ENCODE measurements around the gene THY1.

The THY1 gene

DNA sequence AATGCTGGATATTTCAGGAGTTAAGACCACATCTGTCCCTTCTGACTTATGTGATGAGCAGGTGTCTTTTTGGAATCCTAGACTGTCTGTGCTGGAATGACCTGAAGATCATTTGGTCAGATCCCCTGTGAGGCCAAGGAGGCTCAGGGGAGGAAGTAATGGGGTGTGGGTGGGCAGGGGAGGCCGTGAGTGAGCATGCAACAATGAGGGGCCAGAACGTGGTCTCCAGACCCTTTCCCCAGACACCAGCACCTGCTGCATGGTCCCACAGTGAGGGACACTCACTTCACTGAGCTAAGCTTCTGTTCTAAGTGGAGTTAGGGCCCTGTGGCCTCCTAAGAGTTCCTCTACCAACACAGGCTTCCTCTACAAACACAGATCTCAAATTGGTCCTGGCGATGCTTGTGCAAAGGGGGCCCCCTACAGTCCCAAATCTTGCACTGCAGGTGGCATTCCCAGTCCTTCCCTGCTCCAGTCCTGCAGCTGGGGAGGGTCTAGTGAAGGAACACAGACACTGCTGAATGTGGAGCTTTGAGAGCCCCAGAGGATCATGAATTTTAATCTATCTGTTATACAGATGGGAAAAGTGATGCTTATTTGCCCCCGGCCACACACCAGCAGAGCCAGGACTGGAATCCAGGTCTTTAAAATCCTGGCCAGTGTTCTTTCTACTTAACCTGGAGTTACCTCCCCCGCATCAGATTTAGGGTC, 48.9 kb downstream of the THY1 start:
- peak; percentile 62 to 89 for DNase-seq (ENCODE audit: low read depth in 1 of 2, low spot score in 1 of 2)
- TF ChIP-seq JUND (IDR thresholded peaks at IDR 0.05; ENCODE audit: low read depth): no peak
- in situ Hi-C loops (cut with HindIII; ENCODE audit: low pct_unique_long_range_greater_than_20kb, low sequenced_read_pairs): no loop called here

DNA sequence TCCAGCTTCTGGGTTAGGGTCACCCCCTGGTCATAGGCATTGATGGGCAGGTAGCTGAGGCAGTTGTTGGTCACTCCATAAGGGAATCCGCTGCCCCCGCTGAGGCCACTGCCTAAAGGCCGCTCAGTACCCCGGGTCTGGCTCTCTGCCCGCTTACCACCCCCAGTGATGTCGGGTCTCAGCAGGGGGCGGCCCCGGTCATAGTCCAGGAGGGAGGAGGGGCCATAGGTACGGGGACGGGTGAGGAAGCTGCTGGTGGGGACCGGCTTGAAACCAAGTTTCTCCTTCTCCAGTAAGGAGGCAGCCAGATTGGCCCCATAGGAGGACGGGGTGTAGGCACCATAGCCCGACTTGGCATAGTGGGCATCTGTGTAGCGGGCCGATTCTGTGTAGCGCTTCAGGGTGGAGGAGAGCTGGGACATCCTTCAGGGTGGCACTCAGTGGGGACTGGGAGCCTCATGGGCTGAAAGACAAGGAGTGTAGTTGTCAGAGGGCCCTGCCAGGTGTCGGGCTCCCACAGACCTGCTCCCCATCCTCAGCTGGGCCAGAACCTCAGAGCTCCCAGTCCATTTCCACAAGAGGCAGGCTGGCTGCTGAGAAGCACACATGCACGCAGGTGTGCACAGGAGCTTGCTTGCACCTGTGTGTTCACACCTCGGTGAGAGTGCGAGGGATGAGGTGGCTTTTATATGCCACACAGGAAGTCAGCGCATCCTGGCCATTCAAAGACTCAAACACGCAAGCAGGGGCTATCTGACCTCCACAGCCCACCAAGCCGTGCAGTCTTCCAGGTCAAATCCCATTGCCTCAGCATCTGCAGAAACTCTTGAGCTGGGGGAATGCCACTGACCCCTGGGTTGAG, 49.7 kb downstream of the THY1 start:
- TF ChIP-seq JUND (IDR thresholded peaks at IDR 0.05; ENCODE audit: low read depth): no peak
- in situ Hi-C loops (cut with HindIII; ENCODE audit: low pct_unique_long_range_greater_than_20kb, low sequenced_read_pairs): no loop called here
- no peak for DNase-seq (ENCODE audit: low read depth in 1 of 2, low spot score in 1 of 2)

DNA sequence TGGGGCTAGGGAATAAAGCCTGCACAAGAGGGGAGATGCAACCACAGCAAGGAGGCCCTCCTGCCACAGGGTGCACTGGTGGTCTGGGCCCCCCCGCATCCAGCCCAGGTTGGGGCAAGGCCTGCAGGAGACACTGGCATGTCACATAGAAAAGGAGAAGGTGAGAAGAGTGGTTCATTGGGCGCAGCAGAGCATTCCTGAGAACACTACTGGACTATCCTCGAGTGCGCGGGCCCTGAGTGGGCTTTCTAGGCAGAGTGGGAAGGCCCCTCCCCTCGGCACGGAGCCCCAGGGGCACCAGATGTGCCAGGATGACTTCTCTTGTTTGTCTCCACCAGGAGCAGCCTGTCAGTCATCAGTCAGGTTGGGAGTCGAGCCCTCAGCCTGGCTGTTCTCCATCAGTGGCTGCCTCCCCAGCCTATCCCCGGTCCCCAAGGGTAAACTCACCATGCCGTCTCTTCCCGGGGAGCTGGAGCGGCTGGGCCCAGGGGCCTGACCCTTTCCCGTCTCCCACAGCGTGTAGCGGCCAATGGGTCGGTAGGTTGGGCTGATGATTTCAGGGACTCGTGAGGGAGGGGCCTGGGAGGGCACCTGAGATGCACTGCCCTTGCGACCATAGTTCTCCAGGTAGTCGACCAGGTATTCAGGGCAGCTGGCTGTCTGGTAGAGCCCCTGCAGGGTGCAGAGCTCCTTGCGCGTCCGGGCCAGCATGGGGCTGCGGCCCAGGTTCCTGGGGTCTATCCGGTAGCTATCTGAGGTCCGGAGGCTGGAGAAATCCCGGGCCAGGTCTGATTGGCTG, 50.5 kb downstream of the THY1 start:
- in situ Hi-C loops (cut with HindIII; ENCODE audit: low pct_unique_long_range_greater_than_20kb, low sequenced_read_pairs): no loop called here
- no peak for TF ChIP-seq JUND (IDR thresholded peaks at IDR 0.05; ENCODE audit: low read depth)
- DNase-seq (ENCODE audit: low read depth in 1 of 2, low spot score in 1 of 2): no peak

DNA sequence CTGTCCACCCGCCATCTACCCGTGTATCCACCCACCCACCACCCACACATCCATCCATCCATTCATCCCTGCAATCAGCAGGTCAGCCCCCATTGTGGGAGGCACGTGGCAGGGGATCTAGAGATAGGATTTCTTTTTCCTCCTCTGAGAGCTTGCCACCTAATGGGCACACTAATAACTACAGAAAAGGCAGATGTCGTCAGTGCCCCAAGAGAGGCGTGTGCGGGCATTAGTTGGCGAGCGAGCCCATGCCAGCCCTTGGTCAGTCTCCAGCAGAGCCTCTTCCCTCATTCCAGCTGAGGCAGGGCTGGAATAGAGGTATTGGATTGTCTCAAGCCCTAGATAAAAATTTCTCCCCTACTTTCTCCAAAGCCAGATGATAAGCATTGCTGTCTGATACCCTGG, 51.2 kb downstream of the THY1 start:
- no peak for TF ChIP-seq JUND (IDR thresholded peaks at IDR 0.05; ENCODE audit: low read depth)
- in situ Hi-C loops (cut with HindIII; ENCODE audit: low pct_unique_long_range_greater_than_20kb, low sequenced_read_pairs): no loop called here
- peak; percentile 48 to 58 for DNase-seq (ENCODE audit: low read depth in 1 of 2, low spot score in 1 of 2)

DNA sequence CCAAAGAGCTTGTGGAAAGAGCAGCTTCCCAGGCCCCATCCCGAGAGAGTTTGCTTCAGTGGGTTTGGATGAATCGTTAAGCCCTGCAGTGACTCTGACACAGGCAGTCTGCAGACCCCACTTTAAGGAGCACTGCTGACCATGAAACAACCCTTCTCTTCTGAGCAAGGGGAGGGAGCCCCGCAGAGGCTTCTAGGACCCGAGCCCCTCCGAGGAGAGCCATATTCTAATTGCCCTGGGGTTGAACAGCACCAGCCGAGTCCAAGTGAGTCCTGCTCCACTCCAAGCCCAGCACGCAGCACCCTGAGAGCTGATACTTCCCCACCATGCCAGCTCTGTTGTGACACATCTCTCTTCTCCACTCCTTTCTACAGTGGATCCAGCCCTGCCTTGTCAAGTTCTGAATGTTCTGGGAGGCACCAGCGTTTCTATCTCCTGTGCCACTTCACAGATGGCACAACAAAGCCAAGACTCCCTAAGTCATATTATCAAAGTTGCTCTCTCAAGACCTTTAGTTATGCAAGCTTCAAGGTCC, 51.8 kb downstream of the THY1 start:
- no peak for DNase-seq (ENCODE audit: low read depth in 1 of 2, low spot score in 1 of 2)
- no peak for TF ChIP-seq JUND (IDR thresholded peaks at IDR 0.05; ENCODE audit: low read depth)
- in situ Hi-C loops (cut with HindIII; ENCODE audit: low pct_unique_long_range_greater_than_20kb, low sequenced_read_pairs): no loop called here

DNA sequence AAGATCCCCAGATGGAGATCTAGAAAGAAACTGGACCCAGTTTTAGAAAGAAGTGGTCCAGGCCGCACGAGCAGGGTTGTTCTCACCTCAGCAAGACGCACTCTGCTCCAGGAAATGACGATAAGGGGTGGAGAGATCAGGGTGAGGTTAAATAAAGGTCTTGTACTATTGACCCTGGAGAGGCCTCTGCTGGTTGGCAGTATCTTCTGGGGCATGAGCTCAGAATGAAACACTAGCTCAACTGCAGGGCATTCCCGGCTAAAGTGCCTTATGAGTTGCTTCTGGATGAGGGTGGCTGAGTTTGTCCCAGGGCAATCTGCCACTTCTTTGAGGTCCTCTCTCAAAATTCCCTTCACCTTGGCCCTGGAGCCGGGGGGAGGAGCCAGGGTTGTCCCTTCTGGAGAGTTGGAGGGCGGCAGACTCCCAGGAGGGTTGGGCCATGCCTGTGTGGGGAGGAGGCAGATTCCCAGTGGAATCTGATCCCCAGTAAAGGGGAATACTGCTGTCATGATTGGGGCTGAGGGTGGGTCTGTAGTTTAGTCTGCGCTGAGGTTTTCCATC, 52.4 kb downstream of the THY1 start:
- in situ Hi-C loops (cut with HindIII; ENCODE audit: low pct_unique_long_range_greater_than_20kb, low sequenced_read_pairs): no loop called here
- no peak for DNase-seq (ENCODE audit: low read depth in 1 of 2, low spot score in 1 of 2)
- no peak for TF ChIP-seq JUND (IDR thresholded peaks at IDR 0.05; ENCODE audit: low read depth)

DNA sequence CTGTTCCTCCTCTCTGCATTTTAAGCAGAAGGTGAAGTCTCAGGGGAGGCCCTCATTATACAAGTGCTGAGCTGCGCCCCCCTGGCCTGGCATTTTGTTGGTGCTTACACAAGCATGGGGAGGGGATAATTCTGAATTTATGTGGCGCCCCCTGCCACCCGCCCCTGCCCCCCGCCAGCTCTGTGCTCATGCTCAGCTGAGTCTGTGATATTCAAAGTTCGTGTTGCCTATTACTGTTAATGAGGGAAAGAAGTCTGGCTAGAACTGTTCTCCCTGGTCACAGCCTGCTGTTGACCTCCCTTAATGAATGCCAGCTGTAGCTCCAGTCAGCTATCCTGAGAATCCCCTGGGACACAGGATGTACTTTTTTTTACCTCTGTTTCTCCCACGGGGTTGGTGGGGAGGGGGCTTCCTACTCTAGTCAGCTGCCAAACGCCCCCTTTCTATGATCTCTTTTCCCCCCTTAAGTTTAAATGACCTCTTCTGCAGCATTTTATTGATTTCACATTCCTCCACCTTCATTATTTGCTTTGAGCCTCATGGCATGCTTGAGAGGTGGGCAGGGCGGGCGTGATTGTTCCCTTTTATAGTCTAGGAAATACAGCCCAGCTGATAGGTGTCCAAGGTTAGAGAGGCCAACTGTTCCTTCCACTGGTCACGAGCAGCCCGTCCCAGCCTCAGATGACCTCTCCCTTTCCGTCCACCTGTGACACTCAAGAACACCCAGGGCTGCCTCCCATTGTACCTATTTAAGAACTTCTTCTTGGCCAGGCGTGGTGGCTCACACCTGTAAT, 53.6 kb downstream of the THY1 start:
- in situ Hi-C loops (cut with HindIII; ENCODE audit: low pct_unique_long_range_greater_than_20kb, low sequenced_read_pairs): no loop called here
- no peak for DNase-seq (ENCODE audit: low read depth in 1 of 2, low spot score in 1 of 2)
- TF ChIP-seq JUND (IDR thresholded peaks at IDR 0.05; ENCODE audit: low read depth): no peak

DNA sequence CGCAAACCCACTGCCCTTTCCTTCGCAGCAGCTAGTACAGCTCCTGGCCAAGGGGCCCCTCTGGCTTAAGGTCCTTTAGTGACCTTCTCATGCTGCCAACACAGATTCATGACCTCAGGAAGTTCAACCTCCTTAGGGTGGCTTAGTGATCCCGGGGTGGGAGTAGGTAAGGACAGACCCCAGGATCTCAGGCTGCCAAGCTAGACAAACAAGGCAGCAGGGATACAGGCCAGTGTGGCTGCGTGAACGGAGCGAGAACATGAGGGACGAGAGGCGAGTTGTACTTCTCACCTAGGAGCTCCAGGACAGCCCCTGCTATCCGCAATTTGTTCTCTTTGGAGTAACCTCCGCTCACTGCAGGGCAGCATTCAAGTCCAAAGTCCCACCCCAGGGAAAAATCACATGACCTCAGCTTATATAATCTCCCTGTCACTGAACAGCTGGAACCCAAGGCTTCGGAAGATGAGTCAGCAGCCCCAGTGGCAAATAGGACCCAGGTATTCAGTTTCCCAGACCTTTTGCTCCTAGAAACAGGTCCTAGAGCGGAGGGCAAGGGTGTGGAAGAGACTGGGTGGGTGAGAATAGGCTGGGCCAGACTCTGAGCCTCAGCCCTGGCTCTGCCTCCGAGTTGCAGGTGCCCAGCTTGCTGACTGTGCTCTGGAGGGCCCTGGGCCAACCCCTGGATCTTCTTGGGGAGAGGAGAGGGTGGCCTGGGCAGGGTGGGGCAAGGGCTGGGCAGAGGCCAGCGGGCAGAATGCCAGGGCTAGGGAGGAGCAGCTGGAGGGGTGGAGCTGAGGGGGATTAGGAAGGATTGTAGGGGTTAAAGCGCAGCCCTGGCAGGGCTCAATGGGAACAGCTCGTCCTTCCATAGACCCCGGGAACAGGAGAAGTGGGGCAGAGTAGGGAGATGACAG, 54.6 kb downstream of the THY1 start:
- in situ Hi-C loops (cut with HindIII; ENCODE audit: low pct_unique_long_range_greater_than_20kb, low sequenced_read_pairs): no loop called here
- DNase-seq (ENCODE audit: low read depth in 1 of 2, low spot score in 1 of 2): no peak
- TF ChIP-seq JUND (IDR thresholded peaks at IDR 0.05; ENCODE audit: low read depth): no peak

DNA sequence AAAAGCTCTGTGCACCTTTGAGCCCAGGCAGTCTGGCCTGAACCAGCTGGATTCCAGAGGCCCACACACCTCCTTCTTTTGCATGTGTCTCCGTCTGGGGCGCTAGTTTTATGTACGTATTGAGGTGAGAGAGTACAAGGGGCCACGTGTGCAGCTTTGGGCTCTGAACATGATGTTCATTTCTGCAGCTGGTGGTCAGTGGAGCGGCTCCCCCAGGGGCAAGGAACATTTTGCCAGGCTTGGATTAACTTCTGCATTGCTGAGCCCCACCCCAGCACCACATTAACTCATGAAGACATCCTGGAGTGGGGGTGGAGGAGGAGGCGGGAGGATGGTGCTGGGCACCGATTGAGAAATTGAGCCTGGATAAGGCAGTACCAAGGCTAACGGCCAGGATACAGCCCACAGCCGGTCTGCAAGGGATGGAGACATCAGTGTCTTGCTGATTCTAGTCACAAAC, 55.3 kb downstream of the THY1 start:
- no peak for TF ChIP-seq JUND (IDR thresholded peaks at IDR 0.05; ENCODE audit: low read depth)
- no peak for DNase-seq (ENCODE audit: low read depth in 1 of 2, low spot score in 1 of 2)
- in situ Hi-C loops (cut with HindIII; ENCODE audit: low pct_unique_long_range_greater_than_20kb, low sequenced_read_pairs): no loop called here
